ENCODE measurements around the gene STK32B.

The STK32B gene

DNA sequence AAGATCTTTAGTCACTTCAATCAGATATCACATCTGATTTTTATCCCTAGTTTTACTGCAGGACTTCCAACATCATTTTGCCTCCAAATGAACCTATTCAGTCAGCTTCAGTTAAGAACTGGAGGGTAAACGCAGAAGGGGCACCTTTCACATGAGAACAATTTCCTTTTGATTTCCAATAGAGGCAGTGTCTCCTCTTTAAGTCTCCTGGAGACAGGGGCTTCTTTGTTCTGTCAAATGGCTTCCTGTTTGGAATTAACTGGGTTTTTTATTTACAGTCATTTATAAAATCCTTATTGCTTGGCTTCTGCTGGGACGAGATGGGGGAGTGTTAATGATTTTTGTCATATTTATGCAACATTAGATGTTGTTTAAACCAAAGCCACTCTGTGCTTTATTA, 164.0 kb downstream of the STK32B start:
- no peak for DNase-seq (ENCODE audit: extremely low spot score)
- ChIA-PET POLR2A (no interaction called here), CTCF (no interaction called here)
- TF ChIP-seq, protein P1, sequence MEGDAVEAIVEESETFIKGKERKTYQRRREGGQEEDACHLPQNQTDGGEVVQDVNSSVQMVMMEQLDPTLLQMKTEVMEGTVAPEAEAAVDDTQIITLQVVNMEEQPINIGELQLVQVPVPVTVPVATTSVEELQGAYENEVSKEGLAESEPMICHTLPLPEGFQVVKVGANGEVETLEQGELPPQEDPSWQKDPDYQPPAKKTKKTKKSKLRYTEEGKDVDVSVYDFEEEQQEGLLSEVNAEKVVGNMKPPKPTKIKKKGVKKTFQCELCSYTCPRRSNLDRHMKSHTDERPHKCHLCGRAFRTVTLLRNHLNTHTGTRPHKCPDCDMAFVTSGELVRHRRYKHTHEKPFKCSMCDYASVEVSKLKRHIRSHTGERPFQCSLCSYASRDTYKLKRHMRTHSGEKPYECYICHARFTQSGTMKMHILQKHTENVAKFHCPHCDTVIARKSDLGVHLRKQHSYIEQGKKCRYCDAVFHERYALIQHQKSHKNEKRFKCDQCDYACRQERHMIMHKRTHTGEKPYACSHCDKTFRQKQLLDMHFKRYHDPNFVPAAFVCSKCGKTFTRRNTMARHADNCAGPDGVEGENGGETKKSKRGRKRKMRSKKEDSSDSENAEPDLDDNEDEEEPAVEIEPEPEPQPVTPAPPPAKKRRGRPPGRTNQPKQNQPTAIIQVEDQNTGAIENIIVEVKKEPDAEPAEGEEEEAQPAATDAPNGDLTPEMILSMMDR (IDR thresholded peaks at IDR 0.05; ENCODE audit: control extremely low read depth, extremely low read depth, low read depth, missing control alignments) = no peak

DNA sequence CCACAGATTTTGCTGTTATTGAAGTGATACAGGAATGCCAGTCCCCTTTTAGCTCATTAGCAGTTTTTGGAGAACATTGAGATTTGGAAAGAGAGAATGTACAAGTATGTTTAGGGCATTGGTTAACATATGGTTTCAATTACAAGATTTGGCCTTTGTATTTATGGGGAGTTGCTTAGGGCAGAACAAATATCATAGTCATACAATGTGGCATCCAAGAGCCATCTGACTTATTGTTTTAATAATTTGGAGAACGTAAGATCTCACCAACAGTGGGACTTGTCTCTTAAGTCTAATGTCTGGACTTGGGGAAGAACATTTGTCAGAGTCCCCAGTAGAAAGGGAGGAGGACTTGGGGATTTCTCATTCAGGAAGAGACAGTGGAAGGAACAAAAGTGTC, 166.1 kb downstream of the STK32B start:
- POLR2A ChIA-PET = no interaction called here
- CTCF ChIA-PET = no interaction called here
- DNase-seq (ENCODE audit: extremely low spot score) = no peak
- TF ChIP-seq, protein P1 (IDR thresholded peaks at IDR 0.05; ENCODE audit: control extremely low read depth, extremely low read depth, low read depth, missing control alignments) = no peak

DNA sequence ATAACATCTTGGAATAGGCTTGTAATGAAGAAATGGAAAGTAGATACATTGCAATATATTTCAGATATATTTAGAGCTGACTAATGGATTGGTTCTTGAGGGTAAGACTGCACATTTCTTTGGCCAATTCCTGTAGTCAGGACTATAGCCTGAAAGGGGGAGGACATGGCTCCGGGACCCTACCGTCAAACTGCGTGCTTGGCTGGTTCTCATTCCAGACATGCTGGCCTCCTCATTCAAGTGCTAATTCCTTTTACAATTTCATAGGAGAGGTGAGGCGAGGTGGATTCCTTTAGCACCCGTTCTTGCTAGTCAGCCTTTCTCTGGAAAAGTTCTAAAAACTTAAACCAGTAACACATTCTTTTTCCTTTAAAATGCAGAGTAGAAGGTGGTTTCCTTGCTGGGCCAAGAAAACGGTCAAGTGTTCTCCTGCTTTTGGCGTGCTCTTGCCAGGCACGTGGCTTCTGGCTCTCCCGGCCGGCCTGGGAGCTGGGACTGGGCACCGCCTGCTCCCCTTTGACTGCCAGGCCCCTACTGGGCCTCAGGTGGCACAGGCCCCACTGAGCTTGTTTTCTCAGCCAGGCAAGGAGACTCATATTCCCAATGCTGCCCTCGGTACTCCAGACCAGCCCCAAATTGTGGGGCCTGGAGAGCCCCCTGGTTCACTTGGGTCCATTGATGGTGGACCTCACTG, 167.2 kb downstream of the STK32B start:
- TF ChIP-seq, protein P1 (IDR thresholded peaks at IDR 0.05; ENCODE audit: control extremely low read depth, extremely low read depth, low read depth, missing control alignments) = no peak
- POLR2A ChIA-PET = no interaction called here
- CTCF ChIA-PET = no interaction called here
- DNase-seq (ENCODE audit: extremely low spot score) = no peak

DNA sequence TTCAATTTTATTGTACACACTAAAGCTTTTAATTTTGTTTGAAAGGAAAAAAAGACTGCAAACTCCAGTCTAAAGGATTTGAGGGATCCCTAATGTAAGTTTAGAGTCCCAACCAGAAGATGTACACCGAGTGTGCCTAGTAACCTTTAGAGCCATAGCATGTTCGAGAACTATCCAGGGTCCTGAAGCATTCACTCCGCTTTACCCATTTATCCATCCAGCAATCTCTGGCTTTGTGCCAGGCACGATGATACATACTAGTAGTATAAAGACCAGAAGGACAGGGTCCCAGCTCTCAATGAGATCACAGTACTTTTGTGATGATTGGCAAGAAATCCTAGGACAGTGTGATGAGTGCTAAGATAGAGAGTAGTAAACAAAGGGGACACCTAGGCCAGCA, 168.7 kb downstream of the STK32B start:
- DNase-seq (ENCODE audit: extremely low spot score) = no peak
- TF ChIP-seq, protein P1 (IDR thresholded peaks at IDR 0.05; ENCODE audit: control extremely low read depth, extremely low read depth, low read depth, missing control alignments) = no peak
- ChIA-PET CTCF (interaction anchor here (0.9 to 1.1 kb wide), 2 partner anchors 9 to 11 kb away, joined by 3 read pairs; no protein-coding TSS in a partner anchor), POLR2A (no interaction called here)

DNA sequence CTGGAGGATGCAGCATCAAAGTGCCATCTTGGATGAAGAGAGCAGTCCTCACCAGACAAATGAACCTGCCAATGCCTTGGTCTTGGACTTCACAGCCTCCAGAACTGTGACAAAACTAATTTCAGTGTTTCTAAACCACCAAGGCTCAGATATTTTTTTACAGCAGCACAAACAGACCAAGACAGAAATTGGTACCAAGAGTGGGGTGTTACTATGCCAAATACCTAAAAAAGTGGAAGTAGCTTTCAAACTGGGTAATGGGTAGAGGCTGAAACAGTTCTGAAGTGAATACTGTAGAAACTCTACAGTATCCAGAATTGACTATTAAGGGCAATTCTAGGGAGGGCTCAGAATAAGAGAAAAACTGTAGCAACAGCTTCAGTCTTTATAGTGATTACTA, 170.8 kb downstream of the STK32B start:
- POLR2A ChIA-PET = no interaction called here
- TF ChIP-seq, protein P1 (IDR thresholded peaks at IDR 0.05; ENCODE audit: control extremely low read depth, extremely low read depth, low read depth, missing control alignments) = no peak
- no peak for DNase-seq (ENCODE audit: extremely low spot score)
- CTCF ChIA-PET = interaction anchor here (0.7 kb wide), 1 partner anchor 14 kb away, joined by 3 read pairs; no protein-coding TSS in a partner anchor

DNA sequence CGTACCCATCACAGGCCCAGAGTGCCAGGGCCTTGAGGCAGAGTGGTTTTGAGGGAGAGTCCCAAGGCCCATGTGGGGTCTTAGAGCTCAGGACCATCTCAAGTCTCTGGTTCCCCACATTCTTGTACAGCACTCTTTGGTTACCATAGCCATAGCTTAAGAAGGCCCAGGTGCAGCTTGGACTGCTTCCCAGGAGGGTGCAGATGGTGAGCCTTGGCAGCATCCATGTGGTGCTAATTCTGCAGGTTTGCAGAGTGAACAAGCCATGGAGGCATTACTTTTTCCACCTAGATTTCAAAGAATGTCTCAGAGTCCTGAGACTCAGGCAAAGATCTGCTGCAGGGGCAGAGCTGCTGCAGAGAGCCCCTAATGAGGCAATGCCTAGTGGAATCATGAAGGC, 171.7 kb downstream of the STK32B start:
- ChIA-PET CTCF (no interaction called here), POLR2A (no interaction called here)
- TF ChIP-seq, protein P1 (IDR thresholded peaks at IDR 0.05; ENCODE audit: control extremely low read depth, extremely low read depth, low read depth, missing control alignments) = no peak
- no peak for DNase-seq (ENCODE audit: extremely low spot score)

All from GM10248 (cell line).